Right lobe of liver (tissue), 6 donors: ENCODE results near the gene BTBD6. TPM values are rescaled to one million over a fixed set of nuclear protein-coding genes. Genes with fewer than 3 reads are reported as not detected.

Source experiments
- ATAC-seq, 4 donors: fragments of 200-7000 bp; cut with Tn5 transposase; one replicate each; pipeline ENCODE4 v1.9.1; 2020; ENCODE audit warnings: mild to moderate bottlenecking in 4 of 4, moderate library complexity in 4 of 4
- DNase-seq, 3 donors: peaks; one replicate each; pipeline ENCODE4 v3.0.0-alpha.2; 2020
- H3K27ac ChIP-seq, 3 donors: fragments of 200-600 bp; one replicate each; pipeline ENCODE4 v1.8.0; 2022
- H3K27me3 ChIP-seq, 2 donors: fragments of 200-600 bp; one replicate each; pipeline ENCODE4 v1.8.0; 2022
- H3K36me3 ChIP-seq, 4 donors: fragments of 200-600 bp; sonication (generic) in 1 of 4; one replicate each; pipeline versions ENCODE4 v1.5.1 to v1.8.0; 2017 to 2022; ENCODE audit warnings: control low read depth in 1 of 4
- H3K4me1 ChIP-seq, 4 donors: fragments of 200-600 bp; sonication (generic) in 1 of 4; one replicate each; pipeline versions ENCODE4 v1.5.1 to v1.8.0; 2017 to 2022; ENCODE audit warnings: control low read depth in 1 of 4
- H3K4me3 ChIP-seq, 3 donors: fragments of 200-600 bp; one replicate each; pipeline ENCODE4 v1.8.0; 2022
- H3K9me3 ChIP-seq, 4 donors: fragments of 200-600 bp; sonication (generic) in 1 of 4; one replicate each; pipeline versions ENCODE4 v1.5.1 to v1.8.0; 2017 to 2022; ENCODE audit warnings: control low read depth in 1 of 4
- POLR2A ChIP-seq: fragments of 450-650 bp; IDR thresholded peaks from one replicate; pipeline ENCODE4 v1.6.1; 2017; ENCODE audit warnings: antibody characterized with exemption, mild to moderate bottlenecking
- WGBS: methylation state at CpG from one replicate; pipeline ENCODE4 v1.1.6; 2018; ENCODE audit warnings: low coverage, low lambda C conversion rate; ENCODE audit not compliant: insufficient coverage; ENCODE audit errors: missing lambda C conversion rate; 5-methylcytosine and 5-hydroxymethylcytosine counted together
- intact Hi-C, 2 donors: fragments of 100-400 bp; cut with DNase I; formaldehyde crosslinking; loops; one replicate each; pipeline versions ENCODE4 v1.11.2 to v1.14.1; 2022
- total RNA-seq, 6 experiments: library from RNA; depleted of rRNA in 2 of 6; stranded (reverse); fragments of >200 nt in 2 of 6; fragmentation: NEBNext Ultra II Directional in 3 of 6; extraction: Animal tissue kit (Norgen Biotek cat#: 25700) in 3 of 6; gene quantifications; one replicate each; pipeline versions ENCODE4 v1.1.0 to v1.2.4, GENCODE V29; 2016 to 2023
- TF ChIP-seq, protein P1 (sequence below), 4 donors: fragments of 200-600 bp in 3 of 4; fragments of 450-650 bp in 1 of 4; IDR thresholded peaks; one replicate each; pipeline versions ENCODE4 v1.5.1 to v1.8.0; 2016 to 2022; ENCODE audit warnings: antibody characterized with exemption in 4 of 4, mild to moderate bottlenecking in 2 of 4
- donor health status: DM: no; HTN: yes; CAD: no.
- donor health status: DM: no; HTN: no; CAD: no.
- donor health status: DM: no; HTN: no; CAD: no.
- donor health status: DM: no; HTN: yes; CAD: no.
- donor health status: DM: no; HTN: yes; CAD: no.

Gene BTBD6
- total RNA-seq, 6 experiments from 2014 or later = 16.5 to 25.0 (median 17.7) TPM

DNA sequence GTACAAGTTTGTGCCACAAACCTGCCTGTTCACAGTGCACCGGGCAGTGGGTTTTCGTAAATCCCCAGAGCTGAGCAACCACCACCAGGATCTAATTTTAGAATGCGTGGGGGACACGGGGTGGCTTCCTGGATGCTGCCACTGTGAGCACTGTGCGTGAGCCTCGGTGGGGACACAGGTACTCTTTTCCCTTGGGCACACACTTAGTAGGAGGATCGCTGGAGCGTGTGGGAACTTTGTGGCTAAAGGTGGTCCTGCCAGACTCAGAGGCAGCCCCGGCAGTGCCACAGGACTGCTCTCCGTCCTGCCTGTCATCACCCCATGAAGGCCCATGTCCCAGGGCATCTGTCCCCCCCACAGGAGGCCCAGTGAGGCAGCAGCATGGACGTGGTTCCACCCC is 21.1 kb downstream of the BTBD6 start:
- TF ChIP-seq POLR2A = no peak
- TF ChIP-seq, protein P1, sequence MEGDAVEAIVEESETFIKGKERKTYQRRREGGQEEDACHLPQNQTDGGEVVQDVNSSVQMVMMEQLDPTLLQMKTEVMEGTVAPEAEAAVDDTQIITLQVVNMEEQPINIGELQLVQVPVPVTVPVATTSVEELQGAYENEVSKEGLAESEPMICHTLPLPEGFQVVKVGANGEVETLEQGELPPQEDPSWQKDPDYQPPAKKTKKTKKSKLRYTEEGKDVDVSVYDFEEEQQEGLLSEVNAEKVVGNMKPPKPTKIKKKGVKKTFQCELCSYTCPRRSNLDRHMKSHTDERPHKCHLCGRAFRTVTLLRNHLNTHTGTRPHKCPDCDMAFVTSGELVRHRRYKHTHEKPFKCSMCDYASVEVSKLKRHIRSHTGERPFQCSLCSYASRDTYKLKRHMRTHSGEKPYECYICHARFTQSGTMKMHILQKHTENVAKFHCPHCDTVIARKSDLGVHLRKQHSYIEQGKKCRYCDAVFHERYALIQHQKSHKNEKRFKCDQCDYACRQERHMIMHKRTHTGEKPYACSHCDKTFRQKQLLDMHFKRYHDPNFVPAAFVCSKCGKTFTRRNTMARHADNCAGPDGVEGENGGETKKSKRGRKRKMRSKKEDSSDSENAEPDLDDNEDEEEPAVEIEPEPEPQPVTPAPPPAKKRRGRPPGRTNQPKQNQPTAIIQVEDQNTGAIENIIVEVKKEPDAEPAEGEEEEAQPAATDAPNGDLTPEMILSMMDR (IDR thresholded peaks at IDR 0.05) = no peak
- Histone ChIP-seq H3K4me1 (no peaks in the 10 kb centered on the region), H3K4me3 (no peak overlapping the region), H3K36me3 (no peaks in the 10 kb centered on the region), H3K9me3 (no peaks in the 10 kb centered on the region), H3K27ac (no peak overlapping the region), H3K27me3 (no peaks in the 10 kb centered on the region)
- ATAC-seq (peak in 1 of 4 donors; percentile 4), DNase-seq (no peak)
- 94% methylated on average over 3 of the region's 11 CpGs for WGBS
- intact Hi-C loops = loop anchor here in 1 of 2 donors (10.0 kb wide), 1 partner anchor 55 kb away; no protein-coding TSS in a partner anchor

DNA sequence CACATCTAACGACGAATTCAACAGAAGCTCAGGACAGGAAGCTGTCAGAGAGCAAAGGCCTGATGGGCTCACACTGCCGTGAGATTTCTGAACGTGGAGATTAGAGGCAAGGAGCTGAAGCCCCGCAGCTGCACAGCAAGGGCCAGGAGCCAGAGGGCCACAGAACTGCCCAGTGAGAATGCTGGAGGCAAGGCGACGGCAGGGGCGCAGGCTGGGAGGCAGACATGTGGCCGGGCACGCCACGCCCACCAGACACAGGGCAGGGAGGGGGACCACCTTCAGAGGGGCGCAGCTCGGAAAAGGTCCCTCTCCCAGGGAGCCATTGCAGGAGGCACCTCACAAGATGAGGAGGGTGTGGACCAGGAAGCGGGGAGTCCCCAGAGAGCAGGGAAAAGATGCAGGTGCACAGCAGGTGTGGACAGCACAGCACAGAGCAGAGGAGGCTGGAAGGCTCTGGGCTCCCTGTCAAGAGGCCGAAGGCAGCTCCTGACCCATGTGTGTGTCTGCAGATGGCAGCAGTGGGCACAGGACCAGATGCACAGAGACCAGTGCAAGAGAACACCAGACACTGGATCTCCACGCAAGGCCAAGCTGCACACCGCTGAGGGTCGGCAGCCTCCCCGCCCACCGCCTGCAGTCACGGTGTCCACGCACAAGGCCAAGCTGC is 23.0 kb downstream of the BTBD6 start:
- 43% methylated on average over 3 of the region's 22 CpGs for WGBS
- TF ChIP-seq POLR2A = no peak
- TF ChIP-seq, protein P1 (IDR thresholded peaks at IDR 0.05) = no peak
- intact Hi-C loops = no loop called here
- H3K4me3 ChIP-seq = no peak overlapping the region
- H3K36me3 ChIP-seq = no peaks in the 10 kb centered on the region
- no peak overlapping the region for H3K27ac ChIP-seq
- H3K9me3 ChIP-seq = no peaks in the 10 kb centered on the region
- DNase-seq (no peak), ATAC-seq (peak in 1 of 4 donors; percentile 15)
- H3K4me1 ChIP-seq = no peaks in the 10 kb centered on the region
- no peaks in the 10 kb centered on the region for H3K27me3 ChIP-seq

DNA sequence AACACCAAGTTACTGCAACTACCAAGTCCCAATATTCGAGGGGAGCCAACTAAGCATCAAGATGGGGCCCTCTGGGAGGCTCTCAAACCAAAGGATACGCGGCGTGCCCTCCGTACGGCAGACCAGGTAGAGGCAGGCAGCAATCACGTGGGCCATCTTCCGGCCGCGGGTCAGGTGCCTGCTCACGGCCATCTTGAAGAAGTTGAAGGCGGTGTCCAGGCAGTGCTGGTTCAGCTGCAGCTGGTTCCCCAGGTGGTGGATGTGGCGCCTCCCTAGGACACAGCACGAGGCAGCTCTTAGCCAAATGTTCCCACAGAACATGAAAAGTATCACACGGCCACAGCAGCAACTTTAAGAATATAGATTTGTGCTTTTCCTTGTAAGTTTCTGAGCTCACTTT is 24.3 kb downstream of the BTBD6 start:
- TF ChIP-seq, protein P1 (IDR thresholded peaks at IDR 0.05) = no peak
- no peak for TF ChIP-seq POLR2A
- intact Hi-C loops = no loop called here
- no peak for ATAC-seq
- Histone ChIP-seq H3K4me1 (no peaks in the 10 kb centered on the region), H3K27ac (no peak overlapping the region), H3K4me3 (no peak overlapping the region), H3K27me3 (no peaks in the 10 kb centered on the region), H3K9me3 (no peaks in the 10 kb centered on the region), H3K36me3 (no peaks in the 10 kb centered on the region)
- DNase-seq = no peak
- WGBS = 80% methylated on average over 1 of the region's 15 CpGs

DNA sequence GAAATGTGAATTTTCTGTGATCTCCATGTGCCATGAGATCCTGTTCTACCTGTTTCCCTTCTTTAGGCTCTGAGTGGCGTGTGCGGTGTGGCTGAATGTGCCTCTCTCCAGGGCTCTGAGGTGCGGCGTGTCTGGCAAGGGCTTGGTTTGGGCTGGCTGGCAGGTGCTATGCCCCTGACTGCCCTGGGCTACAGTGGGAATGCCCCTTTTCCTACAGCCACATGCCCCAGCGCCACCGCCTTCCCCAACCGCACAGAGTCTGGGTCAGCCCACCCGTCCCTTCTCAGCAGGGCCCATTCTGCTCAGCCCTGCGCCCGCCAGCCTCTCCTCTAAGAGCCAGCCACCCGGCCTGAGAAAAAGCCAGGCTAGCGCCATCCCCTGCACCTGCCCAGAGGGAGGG is 24.7 kb downstream of the BTBD6 start:
- TF ChIP-seq POLR2A = no peak
- TF ChIP-seq, protein P1 (IDR thresholded peaks at IDR 0.05) = no peak
- Histone ChIP-seq H3K4me1 (no peaks in the 10 kb centered on the region), H3K27me3 (no peaks in the 10 kb centered on the region), H3K36me3 (no peaks in the 10 kb centered on the region), H3K4me3 (no peak overlapping the region), H3K9me3 (no peaks in the 10 kb centered on the region), H3K27ac (no peak overlapping the region)
- WGBS = 57% methylated on average over 3 of the region's 12 CpGs
- peak in 2 of 4 donors; percentile 12 to 25 for ATAC-seq
- DNase-seq = no peak
- intact Hi-C loops = no loop called here
